Keratinocyte (primary cell): Measurements from ENCODE around the gene SSBP4. TPM values are rescaled to one million over a fixed set of nuclear protein-coding genes. Genes with fewer than 3 reads are reported as not detected.

Experiments used
- DNase-seq: peaks from one replicate; pipeline ENCODE4 v3.0.0-alpha.2; 2011; ENCODE audit warnings: low read depth, missing footprints, low spot score
- FAIRE-seq: peaks from 2 replicates; lab custom pipeline; 2011; peaks lifted over from hg19 to GRCh38; lab: Jason Lieb, UNC
- H2AFZ ChIP-seq: 2 replicates; pipeline ENCODE4 v1.6.0; 2012; ENCODE audit warnings: low read length, control low read depth, inconsistent platforms; ENCODE audit not compliant: control insufficient read depth
- H3K27ac ChIP-seq: 2 replicates; pipeline ENCODE4 v1.5.1; 2011; ENCODE audit warnings: low read length; ENCODE audit not compliant: control insufficient read depth, insufficient read depth
- H3K27me3 ChIP-seq: 3 replicates; pipeline ENCODE4 v1.6.0; 2011; ENCODE audit warnings: low read length; ENCODE audit not compliant: control insufficient read depth, insufficient read depth; ENCODE audit errors: extremely low read depth
- H3K36me3 ChIP-seq, 2 experiments: 2 replicates in 1 of 2; 3 replicates in 1 of 2; pipeline ENCODE4 v1.5.1; 2011; ENCODE audit warnings: low read length in 2 of 2, mild to moderate bottlenecking in 1 of 2; ENCODE audit not compliant: control insufficient read depth in 2 of 2, insufficient read depth in 2 of 2; ENCODE audit errors: extremely low read depth in 1 of 2
- H3K4me1 ChIP-seq: 3 replicates; pipeline ENCODE4 v1.5.1; 2011; ENCODE audit warnings: low read length; ENCODE audit not compliant: control insufficient read depth, insufficient read depth; ENCODE audit errors: extremely low read depth
- H3K4me2 ChIP-seq: 3 replicates; pipeline ENCODE4 v1.6.0; 2011; ENCODE audit warnings: low read depth, low read length; ENCODE audit not compliant: control insufficient read depth, insufficient read depth; ENCODE audit errors: extremely low read depth
- H3K4me3 ChIP-seq, 3 experiments: fragments of 200-600 bp in 1 of 3; sonication (generic) in 1 of 3; 2 replicates in 2 of 3; 3 replicates in 1 of 3; pipeline ENCODE4 v1.5.1; 2011 to 2016; ENCODE audit warnings: low read length in 3 of 3, mild to moderate bottlenecking in 3 of 3, control low read depth in 2 of 3, inconsistent platforms in 1 of 3, low read depth in 1 of 3, mixed read lengths in 1 of 3, mixed run types in 1 of 3, moderate library complexity in 1 of 3; ENCODE audit not compliant: control insufficient read depth in 2 of 3, insufficient read depth in 2 of 3; ENCODE audit errors: extremely low read depth in 1 of 3
- H3K79me2 ChIP-seq: 2 replicates; pipeline ENCODE4 v1.6.0; 2012; ENCODE audit warnings: low read length; ENCODE audit not compliant: control insufficient read depth, insufficient read depth
- H3K9ac ChIP-seq: 3 replicates; pipeline ENCODE4 v1.6.0; 2011; ENCODE audit warnings: low read length; ENCODE audit not compliant: control insufficient read depth, insufficient read depth; ENCODE audit errors: extremely low read depth
- H3K9me1 ChIP-seq: 3 replicates; pipeline ENCODE4 v1.6.0; 2011; ENCODE audit warnings: low read length; ENCODE audit not compliant: control insufficient read depth, insufficient read depth; ENCODE audit errors: extremely low read depth
- H3K9me3 ChIP-seq: 2 replicates; pipeline ENCODE4 v1.5.1; 2012; ENCODE audit warnings: low read depth, low read length; ENCODE audit not compliant: control insufficient read depth
- H4K20me1 ChIP-seq: 3 replicates; pipeline ENCODE4 v1.6.0; 2011; ENCODE audit warnings: low read length; ENCODE audit not compliant: control insufficient read depth, insufficient read depth; ENCODE audit errors: extremely low read depth
- EZH2 ChIP-seq: IDR thresholded peaks from one replicate; pipeline ENCODE4 v1.6.1; 2012; ENCODE audit warnings: inconsistent platforms, mild to moderate bottlenecking, low read length, moderate library complexity
- dilution Hi-C: fragments of 300-500 bp; cut with MboI; formaldehyde crosslinking; loops from one replicate; pipeline ENCODE4 v1.7.0; 2020; ENCODE audit warnings: low sequenced_read_pairs; ENCODE audit not compliant: extremely low pct_ligation_motif_present
- polyA plus RNA-seq, 5 experiments: library from polyadenylated mRNA; depleted of rRNA in 3 of 5; stranded (reverse) in 3 of 5; stranded (forward) in 1 of 5; unstranded in 1 of 5; fragments of >200 nt; gene quantifications; 1 replicate in 1 of 5; 2 replicates in 3 of 5; 3 replicates in 1 of 5; pipeline versions ENCODE4 v1.2.1 to v1.2.3, GENCODE V29; 2011 to 2012; ENCODE audit warnings: missing spikeins in 2 of 5, low read depth in 1 of 5, low replicate concordance in 1 of 5
- TF ChIP-seq, protein P1 (sequence below), 3 experiments: IDR thresholded peaks in 1 of 3; conservative IDR thresholded peaks in 1 of 3; optimal IDR thresholded peaks in 1 of 3; 2 replicates in 2 of 3; 3 replicates in 1 of 3; pipeline versions ENCODE3 to v1.5.1; 2011; ENCODE audit warnings: low read length in 3 of 3, mild to moderate bottlenecking in 3 of 3, moderate library complexity in 2 of 3, control low read depth in 1 of 3, inconsistent platforms in 1 of 3; ENCODE audit not compliant: insufficient read depth in 2 of 3; ENCODE audit errors: extremely low read depth in 1 of 3

SSBP4 gene
- polyA plus RNA-seq, 1 donor (not counting 4 experiments of a cell fraction or from before 2014, with no cell fraction given) = 7.5 TPM

DNA sequence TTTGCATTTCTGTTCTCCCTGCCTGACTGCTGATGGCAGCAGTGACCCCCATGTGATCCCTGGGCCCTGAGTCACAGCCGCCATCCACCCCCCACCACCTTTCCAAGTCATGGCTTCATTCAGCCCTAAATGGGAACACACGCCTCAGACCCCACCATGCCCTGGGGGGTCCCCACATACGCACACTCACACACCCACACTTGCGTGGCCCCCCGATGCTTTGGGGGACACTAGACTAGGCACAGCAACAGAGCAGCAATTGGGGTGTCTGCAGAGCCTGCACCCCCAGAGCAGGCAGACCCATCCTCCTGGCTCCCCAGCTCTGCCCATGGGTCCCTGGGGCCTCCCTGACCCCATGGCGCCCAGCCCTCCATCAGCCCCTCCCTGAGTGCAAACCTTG lies 24.2 kb downstream of the SSBP4 start:
- no peak overlapping the region for H3K4me3 ChIP-seq
- no peak overlapping the region for H3K4me2 ChIP-seq
- H3K27me3 ChIP-seq = no peaks in the 10 kb centered on the region
- TF ChIP-seq, protein P1, sequence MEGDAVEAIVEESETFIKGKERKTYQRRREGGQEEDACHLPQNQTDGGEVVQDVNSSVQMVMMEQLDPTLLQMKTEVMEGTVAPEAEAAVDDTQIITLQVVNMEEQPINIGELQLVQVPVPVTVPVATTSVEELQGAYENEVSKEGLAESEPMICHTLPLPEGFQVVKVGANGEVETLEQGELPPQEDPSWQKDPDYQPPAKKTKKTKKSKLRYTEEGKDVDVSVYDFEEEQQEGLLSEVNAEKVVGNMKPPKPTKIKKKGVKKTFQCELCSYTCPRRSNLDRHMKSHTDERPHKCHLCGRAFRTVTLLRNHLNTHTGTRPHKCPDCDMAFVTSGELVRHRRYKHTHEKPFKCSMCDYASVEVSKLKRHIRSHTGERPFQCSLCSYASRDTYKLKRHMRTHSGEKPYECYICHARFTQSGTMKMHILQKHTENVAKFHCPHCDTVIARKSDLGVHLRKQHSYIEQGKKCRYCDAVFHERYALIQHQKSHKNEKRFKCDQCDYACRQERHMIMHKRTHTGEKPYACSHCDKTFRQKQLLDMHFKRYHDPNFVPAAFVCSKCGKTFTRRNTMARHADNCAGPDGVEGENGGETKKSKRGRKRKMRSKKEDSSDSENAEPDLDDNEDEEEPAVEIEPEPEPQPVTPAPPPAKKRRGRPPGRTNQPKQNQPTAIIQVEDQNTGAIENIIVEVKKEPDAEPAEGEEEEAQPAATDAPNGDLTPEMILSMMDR (optimal IDR thresholded peaks at IDR 0.05 in 1 of 3, IDR thresholded peaks at IDR 0.05 in 1 of 3, conservative IDR thresholded peaks at IDR 0.05 in 1 of 3; ENCODE audit: extremely low read depth in 1 of 3, insufficient read depth in 2 of 3, low read length in 3 of 3) = no peak
- no peak for TF ChIP-seq EZH2
- H3K9me1 ChIP-seq = peaks cover 12% of the 10 kb centered on the region
- DNase-seq (no peak), FAIRE-seq (no peak)
- H3K79me2 ChIP-seq = peaks cover 4% of the 10 kb centered on the region
- H3K36me3 ChIP-seq = peaks cover 33 to 37% of the 10 kb centered on the region in 2 experiments
- H3K27ac ChIP-seq = no peak overlapping the region
- no peaks in the 10 kb centered on the region for H3K9me3 ChIP-seq
- dilution Hi-C loops = no loop called here
- H2AFZ ChIP-seq = no peak overlapping the region
- H3K9ac ChIP-seq = no peak overlapping the region
- H3K4me1 ChIP-seq = peaks cover 25% of the 10 kb centered on the region
- H4K20me1 ChIP-seq = no peaks in the 10 kb centered on the region

DNA sequence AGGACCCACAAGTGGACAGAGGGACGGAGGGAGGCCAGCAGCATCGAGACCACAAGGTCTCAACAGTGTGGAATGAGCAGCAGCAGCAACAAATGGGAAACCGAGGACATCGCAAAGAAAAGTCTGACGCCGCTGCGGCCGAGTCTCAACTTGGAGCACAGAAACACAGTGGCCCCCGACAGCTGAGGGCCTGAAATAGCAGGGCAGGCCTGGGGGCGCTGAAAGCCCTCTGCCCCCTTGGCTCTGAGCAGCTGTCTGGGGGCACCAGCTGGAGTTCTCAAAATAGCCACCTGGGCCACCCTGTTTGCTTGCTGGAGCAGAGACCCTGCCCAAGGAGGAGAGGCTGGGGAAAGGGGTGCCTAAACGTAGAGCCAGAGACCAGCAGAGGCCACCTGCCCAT lies 24.6 kb downstream of the SSBP4 start:
- Histone ChIP-seq H3K4me1 (peaks cover 20% of the 10 kb centered on the region), H3K27ac (no peak overlapping the region), H3K4me2 (no peak overlapping the region), H3K9me3 (no peaks in the 10 kb centered on the region), H3K27me3 (no peaks in the 10 kb centered on the region), H3K79me2 (peaks cover 5% of the 10 kb centered on the region), H3K9me1 (peaks cover 12% of the 10 kb centered on the region), H3K36me3 (peaks cover 35 to 41% of the 10 kb centered on the region in 2 experiments), H3K4me3 (no peak overlapping the region), H3K9ac (no peak overlapping the region), H4K20me1 (no peaks in the 10 kb centered on the region), H2AFZ (no peak overlapping the region)
- TF ChIP-seq EZH2 = no peak
- TF ChIP-seq, protein P1 (optimal IDR thresholded peaks at IDR 0.05 in 1 of 3, IDR thresholded peaks at IDR 0.05 in 1 of 3, conservative IDR thresholded peaks at IDR 0.05 in 1 of 3; ENCODE audit: extremely low read depth in 1 of 3, insufficient read depth in 2 of 3, low read length in 3 of 3) = no peak
- dilution Hi-C loops = no loop called here
- no peak for FAIRE-seq
- no peak for DNase-seq
